ENCODE results near the gene ANKRD63. TPM values are rescaled to one million over a fixed set of nuclear protein-coding genes. Genes with fewer than 3 reads are reported as not detected.
A peak's percentile ranks its signal among the peaks of the same experiment; 100 is the strongest.

The ANKRD63 gene
- total RNA-seq, 1 donor from 2014 or later = 0.25 TPM

- H3K27me3 Mint-ChIP-seq (ENCODE audit: low read depth) = peaks cover 6% of the 10 kb centered on the region
- peaks cover 9% of the 10 kb centered on the region for H3K4me1 Mint-ChIP-seq (ENCODE audit: low read depth)
- H3K27ac Mint-ChIP-seq (ENCODE audit: unreplicated experiment) = no peak overlapping the region
- no peak for TF ChIP-seq CTCF (IDR thresholded peaks at IDR 0.05)
- no peaks in the 10 kb centered on the region for H3K9me3 Mint-ChIP-seq (ENCODE audit: low read depth)
- no peaks in the 10 kb centered on the region for H3K36me3 Mint-ChIP-seq (ENCODE audit: low read depth)
- H3K4me3 Mint-ChIP-seq (ENCODE audit: unreplicated experiment) = peak overlapping the region; percentile 60
- DNase-seq (ENCODE audit: low spot score) = no peak
Observed at GRCh38 chr15:40290545-40290917, 7.7 kb upstream of the ANKRD63 start.

- no peak for TF ChIP-seq CTCF (IDR thresholded peaks at IDR 0.05)
- Mint-ChIP-seq H3K27me3 (ENCODE audit: low read depth) (peaks cover 6% of the 10 kb centered on the region), H3K4me1 (ENCODE audit: low read depth) (peaks cover 15% of the 10 kb centered on the region), H3K27ac (ENCODE audit: unreplicated experiment) (no peak overlapping the region), H3K36me3 (ENCODE audit: low read depth) (no peaks in the 10 kb centered on the region), H3K9me3 (ENCODE audit: low read depth) (no peaks in the 10 kb centered on the region), H3K4me3 (ENCODE audit: unreplicated experiment) (no peak overlapping the region)
- no peak for DNase-seq (ENCODE audit: low spot score)
Observed at GRCh38 chr15:40289140-40289775, 6.4 kb upstream of the ANKRD63 start.

DNA sequence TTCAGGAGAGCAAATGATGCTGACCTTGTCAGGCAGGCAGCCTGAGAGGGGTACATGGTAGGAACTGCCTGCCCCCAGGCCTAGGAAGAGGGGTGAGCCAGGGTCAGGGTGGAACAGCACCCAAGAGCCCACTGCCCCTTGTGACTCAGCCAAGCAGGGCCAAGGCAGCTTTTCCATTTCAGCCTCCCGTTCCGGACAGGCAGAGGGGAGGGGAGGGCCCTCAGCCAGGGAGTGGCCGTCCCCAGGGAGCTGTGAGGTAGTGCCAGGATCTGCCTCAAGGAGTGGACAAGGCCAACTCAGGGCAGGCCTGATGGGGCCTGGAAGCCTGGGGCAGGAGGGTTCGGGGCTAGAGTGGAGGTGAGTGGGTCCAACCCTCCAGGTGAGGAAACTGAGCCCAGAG, 5.1 kb upstream of the ANKRD63 start:
- H3K27me3 Mint-ChIP-seq (ENCODE audit: low read depth) = peaks cover 4% of the 10 kb centered on the region
- no peak for DNase-seq (ENCODE audit: low spot score)
- peaks cover 15% of the 10 kb centered on the region for H3K4me1 Mint-ChIP-seq (ENCODE audit: low read depth)
- no peak overlapping the region for H3K4me3 Mint-ChIP-seq (ENCODE audit: unreplicated experiment)
- TF ChIP-seq CTCF (IDR thresholded peaks at IDR 0.05) = no peak
- no peaks in the 10 kb centered on the region for H3K9me3 Mint-ChIP-seq (ENCODE audit: low read depth)
- no peak overlapping the region for H3K27ac Mint-ChIP-seq (ENCODE audit: unreplicated experiment)
- no peaks in the 10 kb centered on the region for H3K36me3 Mint-ChIP-seq (ENCODE audit: low read depth)

DNA sequence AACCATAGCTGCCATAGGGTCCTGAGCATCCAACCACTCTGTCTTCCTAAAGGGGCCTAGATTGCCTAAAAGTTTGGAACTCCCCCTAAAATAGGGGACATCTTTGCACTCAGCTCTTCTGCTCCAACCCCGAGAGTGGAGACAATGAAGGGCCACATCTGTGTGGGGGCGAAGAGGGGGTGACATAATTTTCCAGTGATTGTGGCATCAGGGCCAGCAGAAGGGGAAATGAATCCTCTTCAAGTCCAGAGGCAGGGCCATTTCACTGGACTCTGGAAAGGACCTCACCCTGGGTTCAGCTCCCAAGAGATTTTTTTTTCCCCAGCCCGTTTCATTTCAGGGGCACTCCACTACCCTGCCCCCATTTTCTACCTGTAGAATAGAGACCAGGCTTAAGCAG, 4.6 kb upstream of the ANKRD63 start:
- peaks cover 15% of the 10 kb centered on the region for H3K4me1 Mint-ChIP-seq (ENCODE audit: low read depth)
- no peak overlapping the region for H3K4me3 Mint-ChIP-seq (ENCODE audit: unreplicated experiment)
- H3K27me3 Mint-ChIP-seq (ENCODE audit: low read depth) = peaks cover 2% of the 10 kb centered on the region
- no peak overlapping the region for H3K27ac Mint-ChIP-seq (ENCODE audit: unreplicated experiment)
- DNase-seq (ENCODE audit: low spot score) = no peak
- no peaks in the 10 kb centered on the region for H3K9me3 Mint-ChIP-seq (ENCODE audit: low read depth)
- TF ChIP-seq CTCF (IDR thresholded peaks at IDR 0.05) = no peak
- no peaks in the 10 kb centered on the region for H3K36me3 Mint-ChIP-seq (ENCODE audit: low read depth)

GRCh38 chr15:40286794-40287193, 3.9 kb upstream of the ANKRD63 start:
- Mint-ChIP-seq H3K27me3 (ENCODE audit: low read depth) (peaks cover 2% of the 10 kb centered on the region), H3K36me3 (ENCODE audit: low read depth) (no peaks in the 10 kb centered on the region), H3K27ac (ENCODE audit: unreplicated experiment) (no peak overlapping the region), H3K9me3 (ENCODE audit: low read depth) (no peaks in the 10 kb centered on the region), H3K4me1 (ENCODE audit: low read depth) (peaks cover 15% of the 10 kb centered on the region), H3K4me3 (ENCODE audit: unreplicated experiment) (no peak overlapping the region)
- no peak for TF ChIP-seq CTCF (IDR thresholded peaks at IDR 0.05)
- DNase-seq (ENCODE audit: low spot score) = no peak

Measured in chondrocyte (in vitro differentiated cells).